ENCODE data around the gene BMP8B. TPM values are rescaled to one million over a fixed set of nuclear protein-coding genes. Genes with fewer than 3 reads are reported as not detected.

Gene BMP8B
- total RNA-seq, 1 donor from 2014 or later: 1.4 TPM

DNA sequence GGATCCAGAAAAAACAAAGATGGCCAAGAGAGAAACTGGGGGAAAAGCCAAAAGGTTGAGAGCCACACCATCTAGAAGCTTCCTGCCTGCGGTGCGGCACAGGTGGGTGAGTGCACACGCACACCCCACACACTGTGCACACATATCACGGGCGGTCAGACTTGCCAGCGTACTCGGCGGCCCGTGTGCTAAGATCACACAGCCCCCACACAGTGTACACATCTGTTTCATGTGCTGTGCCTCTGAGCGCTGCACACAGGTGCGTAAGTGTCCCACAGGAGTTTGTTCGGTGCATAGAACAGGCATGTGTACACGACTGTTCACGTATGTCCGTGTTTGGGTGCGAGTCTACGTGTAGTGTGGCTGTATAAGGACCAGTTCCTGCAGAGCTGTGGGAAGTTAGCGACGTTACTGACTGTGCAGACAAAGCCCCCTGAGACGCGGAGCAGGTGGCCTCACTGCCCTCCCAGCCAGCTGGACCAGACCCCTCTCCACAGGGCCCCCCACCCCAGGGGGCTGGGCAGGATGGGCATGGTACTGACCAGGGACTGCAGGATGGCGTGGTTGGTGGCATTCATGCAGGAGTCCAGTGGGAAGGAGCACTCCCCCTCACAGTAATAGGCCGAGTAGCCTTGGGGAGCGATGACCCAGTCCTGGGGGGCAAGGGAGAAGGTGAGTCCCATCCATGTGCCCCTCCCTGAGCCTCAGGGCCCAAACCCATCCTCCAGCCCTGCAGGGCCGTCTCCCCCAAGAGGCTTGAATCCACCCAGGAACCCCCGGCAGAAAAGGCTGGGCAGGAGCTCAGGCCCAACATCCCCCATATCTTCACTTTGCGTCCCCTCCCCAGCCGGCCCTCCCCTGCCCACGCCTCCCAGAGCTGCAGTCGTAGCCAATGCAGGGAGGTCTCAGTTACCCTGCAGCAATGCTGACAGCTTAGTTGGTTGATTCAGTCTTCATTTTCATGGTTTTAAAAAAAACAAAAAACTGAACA lies 25.8 kb downstream of the BMP8B start:
- no peaks in the 10 kb centered on the region for H3K9me3 Mint-ChIP-seq
- no peaks in the 10 kb centered on the region for H3K27me3 Mint-ChIP-seq (ENCODE audit: low read depth)
- no peak overlapping the region for H3K4me3 Mint-ChIP-seq

DNA sequence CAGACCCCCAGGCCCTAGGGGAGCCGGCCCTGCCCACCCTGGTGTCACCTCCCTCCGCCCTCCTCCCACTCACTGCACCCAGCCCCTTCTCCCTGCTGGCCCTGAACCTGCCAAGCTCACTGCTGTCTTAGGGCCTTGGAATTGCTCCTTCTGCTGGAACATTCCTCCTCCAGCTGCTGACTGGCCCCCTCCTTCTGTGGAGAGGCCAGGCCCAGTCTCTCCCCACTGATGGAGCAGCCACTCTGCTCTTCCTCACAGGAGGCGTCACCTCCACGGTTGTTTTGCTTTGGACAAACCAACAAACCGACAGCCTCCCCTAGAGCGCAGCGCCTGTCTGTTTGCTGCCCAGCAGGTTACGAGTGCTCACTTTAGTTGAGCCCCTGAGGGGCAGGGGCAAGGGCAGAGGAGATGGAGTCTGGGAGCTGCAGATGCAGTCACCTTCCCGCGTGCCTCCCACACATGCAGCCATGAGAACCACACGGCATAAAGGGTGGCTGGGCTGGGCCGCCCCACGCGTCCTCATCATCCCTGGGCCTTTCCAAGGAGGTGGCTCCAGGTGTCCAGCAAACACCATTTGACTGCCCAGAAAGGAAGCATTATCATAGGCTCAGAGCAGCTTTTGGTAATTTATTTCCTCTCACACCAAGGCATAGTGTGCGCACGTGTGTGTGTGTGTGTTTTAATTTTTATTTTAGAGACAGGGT lies 27.0 kb downstream of the BMP8B start:
- Mint-ChIP-seq H3K9me3 (no peaks in the 10 kb centered on the region), H3K27me3 (ENCODE audit: low read depth) (no peaks in the 10 kb centered on the region), H3K36me3 (ENCODE audit: low read depth) (peaks cover 6% of the 10 kb centered on the region), H3K4me1 (peaks cover 4% of the 10 kb centered on the region), H3K27ac (ENCODE audit: unreplicated experiment) (no peak overlapping the region), H3K4me3 (no peak overlapping the region)
- no peak for DNase-seq (ENCODE audit: low read depth, low spot score)
- TF ChIP-seq, protein P1, sequence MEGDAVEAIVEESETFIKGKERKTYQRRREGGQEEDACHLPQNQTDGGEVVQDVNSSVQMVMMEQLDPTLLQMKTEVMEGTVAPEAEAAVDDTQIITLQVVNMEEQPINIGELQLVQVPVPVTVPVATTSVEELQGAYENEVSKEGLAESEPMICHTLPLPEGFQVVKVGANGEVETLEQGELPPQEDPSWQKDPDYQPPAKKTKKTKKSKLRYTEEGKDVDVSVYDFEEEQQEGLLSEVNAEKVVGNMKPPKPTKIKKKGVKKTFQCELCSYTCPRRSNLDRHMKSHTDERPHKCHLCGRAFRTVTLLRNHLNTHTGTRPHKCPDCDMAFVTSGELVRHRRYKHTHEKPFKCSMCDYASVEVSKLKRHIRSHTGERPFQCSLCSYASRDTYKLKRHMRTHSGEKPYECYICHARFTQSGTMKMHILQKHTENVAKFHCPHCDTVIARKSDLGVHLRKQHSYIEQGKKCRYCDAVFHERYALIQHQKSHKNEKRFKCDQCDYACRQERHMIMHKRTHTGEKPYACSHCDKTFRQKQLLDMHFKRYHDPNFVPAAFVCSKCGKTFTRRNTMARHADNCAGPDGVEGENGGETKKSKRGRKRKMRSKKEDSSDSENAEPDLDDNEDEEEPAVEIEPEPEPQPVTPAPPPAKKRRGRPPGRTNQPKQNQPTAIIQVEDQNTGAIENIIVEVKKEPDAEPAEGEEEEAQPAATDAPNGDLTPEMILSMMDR (conservative IDR thresholded peaks at IDR 0.05): no peak

More for the DNA sequence above, 25.8 kb downstream of the BMP8B start:
- Mint-ChIP-seq H3K27ac (ENCODE audit: unreplicated experiment) (no peak overlapping the region), H3K4me1 (peaks cover 4% of the 10 kb centered on the region), H3K36me3 (ENCODE audit: low read depth) (peaks cover 6% of the 10 kb centered on the region)
- TF ChIP-seq, protein P1 (conservative IDR thresholded peaks at IDR 0.05): no peak
- DNase-seq (ENCODE audit: low read depth, low spot score): no peak

DNA sequence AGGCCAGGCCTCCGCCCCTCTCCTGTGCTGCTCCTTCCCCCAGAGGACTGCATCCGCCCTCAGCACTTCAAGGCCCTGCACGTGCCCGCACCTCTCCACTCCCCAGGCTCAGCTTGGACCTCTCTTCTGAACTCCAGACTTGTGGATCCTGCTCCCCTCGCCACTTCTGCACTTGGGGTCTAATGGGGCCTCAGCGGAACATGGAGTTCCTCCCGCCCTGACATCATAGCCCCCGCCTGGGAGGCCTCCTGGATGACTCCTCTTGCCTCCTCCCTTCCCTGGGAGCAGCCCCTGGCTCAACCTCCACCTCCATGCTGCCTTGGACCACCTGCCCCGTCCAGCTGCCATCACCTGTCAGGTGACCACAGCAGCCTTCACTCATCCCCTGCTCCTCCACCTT lies 27.6 kb downstream of the BMP8B start:
- TF ChIP-seq, protein P1 (conservative IDR thresholded peaks at IDR 0.05): no peak
- DNase-seq (ENCODE audit: low read depth, low spot score): no peak
- no peaks in the 10 kb centered on the region for H3K9me3 Mint-ChIP-seq
- no peaks in the 10 kb centered on the region for H3K27me3 Mint-ChIP-seq (ENCODE audit: low read depth)
- H3K4me1 Mint-ChIP-seq: no peaks in the 10 kb centered on the region
- no peak overlapping the region for H3K27ac Mint-ChIP-seq (ENCODE audit: unreplicated experiment)
- H3K36me3 Mint-ChIP-seq (ENCODE audit: low read depth): peaks cover 9% of the 10 kb centered on the region
- H3K4me3 Mint-ChIP-seq: no peak overlapping the region

DNA sequence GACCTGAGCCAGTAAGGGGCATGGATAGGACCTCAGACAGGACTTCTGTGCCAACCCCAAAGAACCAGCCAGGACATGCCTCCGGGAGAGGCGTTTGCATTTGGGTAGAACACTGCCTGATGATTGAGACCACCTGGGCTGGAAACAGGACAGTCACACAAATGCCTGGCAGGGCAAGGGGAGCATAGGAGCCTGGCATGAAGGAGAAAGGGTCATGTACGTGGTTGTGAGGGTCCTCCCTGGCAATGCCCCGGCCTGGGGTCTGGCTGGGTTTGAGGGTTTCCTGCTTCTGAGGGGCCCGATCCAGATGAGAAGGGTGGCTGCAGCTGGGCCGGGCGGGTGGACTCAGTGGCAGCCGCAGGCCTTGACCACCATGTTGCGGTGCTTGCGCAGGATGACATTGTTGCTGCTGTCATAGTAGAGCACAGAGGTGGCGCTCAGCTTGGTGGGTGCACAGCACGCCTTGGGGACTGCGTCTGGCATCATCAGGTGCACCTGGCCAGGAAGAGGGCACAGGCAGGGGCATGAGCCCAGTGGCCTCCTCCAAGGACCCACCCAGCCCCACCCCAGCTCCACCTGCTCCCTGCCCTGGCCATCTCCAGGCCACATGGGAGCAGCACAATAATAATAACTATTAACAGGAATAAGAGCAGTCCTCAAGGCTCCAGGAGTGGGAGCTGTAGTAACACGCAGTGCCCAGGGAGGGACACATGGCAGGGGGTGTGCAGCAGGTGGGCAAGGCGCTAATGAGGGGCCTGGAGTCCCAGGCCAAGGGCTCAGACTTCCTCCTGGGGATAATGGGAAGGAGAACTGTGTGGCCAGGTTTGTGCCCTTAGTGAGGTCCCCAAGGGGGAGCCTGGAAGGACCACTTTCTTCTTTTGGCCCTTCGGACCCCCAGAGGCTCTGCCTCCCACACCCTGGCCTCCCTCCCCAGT lies 28.3 kb downstream of the BMP8B start:
- DNase-seq (ENCODE audit: low read depth, low spot score): no peak
- Mint-ChIP-seq H3K27ac (ENCODE audit: unreplicated experiment) (no peak overlapping the region), H3K9me3 (no peaks in the 10 kb centered on the region), H3K36me3 (ENCODE audit: low read depth) (peaks cover 9% of the 10 kb centered on the region), H3K4me1 (no peaks in the 10 kb centered on the region), H3K27me3 (ENCODE audit: low read depth) (no peaks in the 10 kb centered on the region), H3K4me3 (no peak overlapping the region)
- TF ChIP-seq, protein P1 (conservative IDR thresholded peaks at IDR 0.05): no peak

DNA sequence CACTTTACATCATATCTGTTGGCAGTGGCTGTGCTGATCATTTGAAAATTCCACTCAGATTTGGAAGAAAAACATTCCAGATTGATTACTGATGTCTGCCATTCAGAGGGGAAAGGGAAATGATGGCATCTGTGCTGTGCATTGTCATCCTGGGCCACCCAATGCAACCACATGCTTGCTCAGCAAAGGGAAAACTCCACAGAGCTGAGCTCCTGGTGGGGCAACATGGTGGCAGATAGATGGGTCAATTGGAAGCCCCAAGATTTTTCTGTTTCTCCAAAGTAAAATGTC lies 29.3 kb downstream of the BMP8B start:
- Mint-ChIP-seq H3K4me3 (no peak overlapping the region), H3K9me3 (no peaks in the 10 kb centered on the region), H3K27me3 (ENCODE audit: low read depth) (no peaks in the 10 kb centered on the region), H3K36me3 (ENCODE audit: low read depth) (peaks cover 9% of the 10 kb centered on the region), H3K27ac (ENCODE audit: unreplicated experiment) (no peak overlapping the region), H3K4me1 (no peaks in the 10 kb centered on the region)
- DNase-seq (ENCODE audit: low read depth, low spot score): no peak
- TF ChIP-seq, protein P1 (conservative IDR thresholded peaks at IDR 0.05): no peak
